HEK293 (cell line): ENCODE results near the gene PIAS2.

Experiments used
- CTCF ChIA-PET: fragments of 350-600 bp; formaldehyde crosslinking; extraction: SDS; loops from one replicate; lab custom pipeline; 2021; ENCODE audit warnings: antibody characterized with exemption; lab: Yijun Ruan, JAX
- POLR2A ChIA-PET: fragments of 300-600 bp; formaldehyde crosslinking; extraction: SDS; loops from one replicate; lab custom pipeline; 2020; ENCODE audit warnings: antibody characterized with exemption, inconsistent platforms; lab: Yijun Ruan, JAX
- H3K27ac ChIP-seq: fragments of 200-500 bp; sonication (Bioruptor generic); 2 replicates; pipeline ENCODE4 v1.5.1; 2014; ENCODE audit warnings: low read depth, low read length, control low read depth, inconsistent platforms; ENCODE audit errors: extremely low read depth
- H3K36me3 ChIP-seq, 2 experiments: fragments of 200-500 bp in 1 of 2; sonication (Bioruptor generic) in 1 of 2; 1 replicate in 1 of 2; 2 replicates in 1 of 2; pipeline ENCODE4 v1.5.1; 2014 to 2017; ENCODE audit warnings: inconsistent platforms in 2 of 2, low read length in 2 of 2; ENCODE audit not compliant: control insufficient read depth in 2 of 2, insufficient read depth in 1 of 2
- H3K4me1 ChIP-seq: fragments of 200-500 bp; sonication (Bioruptor generic); 2 replicates; pipeline ENCODE4 v1.5.1; 2014; ENCODE audit warnings: mild to moderate bottlenecking, low read length, inconsistent platforms; ENCODE audit not compliant: control insufficient read depth, insufficient read depth
- H3K4me3 ChIP-seq: 2 replicates; pipeline ENCODE4 v1.5.1; 2011; ENCODE audit warnings: low read depth, mild to moderate bottlenecking, control low read depth, low read length, moderate library complexity
- H3K9me3 ChIP-seq: fragments of 200-500 bp; sonication (Bioruptor generic); 2 replicates; pipeline ENCODE4 v1.5.1; 2014; ENCODE audit warnings: low read depth, low read length, inconsistent platforms; ENCODE audit not compliant: control insufficient read depth, insufficient read depth
- IKZF3 ChIP-seq: fragments of 450-650 bp; IDR thresholded peaks from 2 replicates; pipeline ENCODE4 v1.5.0; 2018; ENCODE audit warnings: missing biosample characterization, mild to moderate bottlenecking, missing genetic modification characterization, moderate library complexity
- PRDM1 ChIP-seq: fragments of 450-650 bp; formaldehyde crosslinking; IDR thresholded peaks from 2 replicates; pipeline ENCODE4; 2016; ENCODE audit warnings: missing biosample characterization, missing genetic modification characterization
- RBAK ChIP-seq: fragments of 450-650 bp; formaldehyde crosslinking; IDR thresholded peaks from 2 replicates; pipeline ENCODE4 v1.5.1; 2016; ENCODE audit warnings: missing biosample characterization, missing genetic modification characterization
- WT1 ChIP-seq: fragments of 450-650 bp; formaldehyde crosslinking; IDR thresholded peaks from 2 replicates; pipeline ENCODE4 v1.5.1; 2016; ENCODE audit warnings: missing biosample characterization, missing genetic modification characterization
- ZBTB11 ChIP-seq: fragments of 450-650 bp; formaldehyde crosslinking; conservative IDR thresholded peaks from 2 replicates; pipeline ENCODE4 v1.5.1; 2016; ENCODE audit warnings: low read depth, missing biosample characterization, missing genetic modification characterization
- ZBTB8A ChIP-seq: fragments of 450-650 bp; formaldehyde crosslinking; IDR thresholded peaks from 2 replicates; pipeline ENCODE4 v1.5.1; 2016; ENCODE audit warnings: missing biosample characterization, missing genetic modification characterization
- ZNF121 ChIP-seq: fragments of 450-650 bp; formaldehyde crosslinking; IDR thresholded peaks from 2 replicates; pipeline ENCODE4 v1.5.1; 2016; ENCODE audit warnings: missing biosample characterization, missing genetic modification characterization
- ZNF146 ChIP-seq: fragments of 450-650 bp; formaldehyde crosslinking; IDR thresholded peaks from 2 replicates; pipeline ENCODE4 v1.5.1; 2016; ENCODE audit warnings: missing biosample characterization, missing genetic modification characterization
- ZNF391 ChIP-seq: fragments of 450-650 bp; formaldehyde crosslinking; IDR thresholded peaks from 2 replicates; pipeline ENCODE4 v1.5.1; 2016; ENCODE audit warnings: low read depth, missing biosample characterization, missing genetic modification characterization, borderline replicate concordance
- ZNF426 ChIP-seq: fragments of 450-650 bp; formaldehyde crosslinking; IDR thresholded peaks from 2 replicates; pipeline ENCODE4 v1.5.1; 2017; ENCODE audit warnings: missing biosample characterization, missing genetic modification characterization, mild to moderate bottlenecking, inconsistent platforms, moderate library complexity
- ZNF518A ChIP-seq: fragments of 450-650 bp; formaldehyde crosslinking; conservative IDR thresholded peaks from 2 replicates; pipeline ENCODE4 v1.5.1; 2016; ENCODE audit warnings: low read depth, missing biosample characterization, missing genetic modification characterization
- ZNF555 ChIP-seq: fragments of 450-650 bp; formaldehyde crosslinking; conservative IDR thresholded peaks from 2 replicates; pipeline ENCODE4 v1.5.1; 2017; ENCODE audit warnings: missing biosample characterization, mild to moderate bottlenecking, missing genetic modification characterization, inconsistent platforms
- ZNF777 ChIP-seq: fragments of 450-650 bp; formaldehyde crosslinking; IDR thresholded peaks from 2 replicates; pipeline ENCODE4 v1.5.1; 2017; ENCODE audit warnings: missing biosample characterization, missing genetic modification characterization, borderline replicate concordance
- ZSCAN16 ChIP-seq: fragments of 450-650 bp; formaldehyde crosslinking; IDR thresholded peaks from 2 replicates; pipeline ENCODE4 v1.5.1; 2016; ENCODE audit warnings: missing biosample characterization, missing genetic modification characterization
- TF ChIP-seq, protein P1 (sequence below): fragments of 450-650 bp; formaldehyde crosslinking; IDR thresholded peaks from 2 replicates; pipeline ENCODE4 v1.5.1; 2017; ENCODE audit warnings: missing biosample characterization, mild to moderate bottlenecking, missing genetic modification characterization, moderate library complexity
- TF ChIP-seq, protein P2 (sequence below): fragments of 450-650 bp; formaldehyde crosslinking; IDR thresholded peaks from 2 replicates; pipeline ENCODE4 v1.5.1; 2016; ENCODE audit warnings: missing biosample characterization, missing genetic modification characterization, borderline replicate concordance

Gene PIAS2

DNA sequence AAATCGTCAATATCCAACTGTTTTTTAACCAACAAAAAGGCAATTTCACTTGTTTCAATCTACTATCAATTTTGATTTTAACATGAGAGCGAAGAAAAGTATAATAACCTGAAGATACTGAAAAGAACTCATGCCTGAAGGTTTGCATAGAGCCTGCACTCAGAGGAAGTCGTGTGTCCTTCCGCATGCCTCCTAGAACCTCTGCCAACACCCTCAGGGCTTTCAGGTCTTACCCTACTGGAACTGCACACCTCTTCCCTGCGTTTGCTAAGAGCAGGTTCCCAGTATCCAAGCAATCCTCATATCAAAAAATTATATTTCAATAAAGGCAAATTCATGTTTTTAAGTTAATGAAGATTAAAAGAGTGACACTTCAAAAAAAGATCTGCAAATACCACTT, 74.7 kb downstream of the PIAS2 start:
- CTCF ChIA-PET = no interaction called here
- POLR2A ChIA-PET = no interaction called here
- H3K36me3 ChIP-seq = peaks cover 0 to 17% of the 10 kb centered on the region in 2 experiments; a peak in 2 of 3 replicates
- no peaks in the 10 kb centered on the region for H3K9me3 ChIP-seq
- TF ChIP-seq IKZF3 (tag by site-specific recombination) (no peak), ZNF555 (tag by site-specific recombination) (no peak), ZNF121 (tag by site-specific recombination) (no peak), ZNF518A (tag by site-specific recombination) (no peak), ZNF777 (tag by site-specific recombination) (no peak), WT1 (tag by site-specific recombination) (no peak), ZSCAN16 (tag by site-specific recombination) (no peak), ZNF426 (tag by site-specific recombination) (no peak), ZNF146 (tag by site-specific recombination) (no peak), ZBTB11 (tag by site-specific recombination) (no peak), ZBTB8A (tag by site-specific recombination) (no peak), RBAK (tag by site-specific recombination) (no peak), ZNF391 (no peak)
- TF ChIP-seq, protein P1, sequence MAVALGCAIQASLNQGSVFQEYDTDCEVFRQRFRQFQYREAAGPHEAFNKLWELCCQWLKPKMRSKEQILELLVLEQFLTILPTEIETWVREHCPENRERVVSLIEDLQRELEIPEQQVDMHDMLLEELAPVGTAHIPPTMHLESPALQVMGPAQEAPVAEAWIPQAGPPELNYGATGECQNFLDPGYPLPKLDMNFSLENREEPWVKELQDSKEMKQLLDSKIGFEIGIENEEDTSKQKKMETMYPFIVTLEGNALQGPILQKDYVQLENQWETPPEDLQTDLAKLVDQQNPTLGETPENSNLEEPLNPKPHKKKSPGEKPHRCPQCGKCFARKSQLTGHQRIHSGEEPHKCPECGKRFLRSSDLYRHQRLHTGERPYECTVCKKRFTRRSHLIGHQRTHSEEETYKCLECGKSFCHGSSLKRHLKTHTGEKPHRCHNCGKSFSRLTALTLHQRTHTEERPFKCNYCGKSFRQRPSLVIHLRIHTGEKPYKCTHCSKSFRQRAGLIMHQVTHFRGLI (tag by site-specific recombination) = no peak
- no peak overlapping the region for H3K27ac ChIP-seq
- H3K4me1 ChIP-seq = no peaks in the 10 kb centered on the region
- H3K4me3 ChIP-seq = no peak overlapping the region

GRCh38 chr18:46833899-46834298, 83.4 kb downstream of the PIAS2 start:
- Histone ChIP-seq H3K36me3 (peaks cover 20 to 26% of the 10 kb centered on the region in 2 experiments), H3K4me1 (no peaks in the 10 kb centered on the region), H3K9me3 (no peaks in the 10 kb centered on the region), H3K27ac (no peak overlapping the region), H3K4me3 (no peak overlapping the region)
- TF ChIP-seq, protein P2, sequence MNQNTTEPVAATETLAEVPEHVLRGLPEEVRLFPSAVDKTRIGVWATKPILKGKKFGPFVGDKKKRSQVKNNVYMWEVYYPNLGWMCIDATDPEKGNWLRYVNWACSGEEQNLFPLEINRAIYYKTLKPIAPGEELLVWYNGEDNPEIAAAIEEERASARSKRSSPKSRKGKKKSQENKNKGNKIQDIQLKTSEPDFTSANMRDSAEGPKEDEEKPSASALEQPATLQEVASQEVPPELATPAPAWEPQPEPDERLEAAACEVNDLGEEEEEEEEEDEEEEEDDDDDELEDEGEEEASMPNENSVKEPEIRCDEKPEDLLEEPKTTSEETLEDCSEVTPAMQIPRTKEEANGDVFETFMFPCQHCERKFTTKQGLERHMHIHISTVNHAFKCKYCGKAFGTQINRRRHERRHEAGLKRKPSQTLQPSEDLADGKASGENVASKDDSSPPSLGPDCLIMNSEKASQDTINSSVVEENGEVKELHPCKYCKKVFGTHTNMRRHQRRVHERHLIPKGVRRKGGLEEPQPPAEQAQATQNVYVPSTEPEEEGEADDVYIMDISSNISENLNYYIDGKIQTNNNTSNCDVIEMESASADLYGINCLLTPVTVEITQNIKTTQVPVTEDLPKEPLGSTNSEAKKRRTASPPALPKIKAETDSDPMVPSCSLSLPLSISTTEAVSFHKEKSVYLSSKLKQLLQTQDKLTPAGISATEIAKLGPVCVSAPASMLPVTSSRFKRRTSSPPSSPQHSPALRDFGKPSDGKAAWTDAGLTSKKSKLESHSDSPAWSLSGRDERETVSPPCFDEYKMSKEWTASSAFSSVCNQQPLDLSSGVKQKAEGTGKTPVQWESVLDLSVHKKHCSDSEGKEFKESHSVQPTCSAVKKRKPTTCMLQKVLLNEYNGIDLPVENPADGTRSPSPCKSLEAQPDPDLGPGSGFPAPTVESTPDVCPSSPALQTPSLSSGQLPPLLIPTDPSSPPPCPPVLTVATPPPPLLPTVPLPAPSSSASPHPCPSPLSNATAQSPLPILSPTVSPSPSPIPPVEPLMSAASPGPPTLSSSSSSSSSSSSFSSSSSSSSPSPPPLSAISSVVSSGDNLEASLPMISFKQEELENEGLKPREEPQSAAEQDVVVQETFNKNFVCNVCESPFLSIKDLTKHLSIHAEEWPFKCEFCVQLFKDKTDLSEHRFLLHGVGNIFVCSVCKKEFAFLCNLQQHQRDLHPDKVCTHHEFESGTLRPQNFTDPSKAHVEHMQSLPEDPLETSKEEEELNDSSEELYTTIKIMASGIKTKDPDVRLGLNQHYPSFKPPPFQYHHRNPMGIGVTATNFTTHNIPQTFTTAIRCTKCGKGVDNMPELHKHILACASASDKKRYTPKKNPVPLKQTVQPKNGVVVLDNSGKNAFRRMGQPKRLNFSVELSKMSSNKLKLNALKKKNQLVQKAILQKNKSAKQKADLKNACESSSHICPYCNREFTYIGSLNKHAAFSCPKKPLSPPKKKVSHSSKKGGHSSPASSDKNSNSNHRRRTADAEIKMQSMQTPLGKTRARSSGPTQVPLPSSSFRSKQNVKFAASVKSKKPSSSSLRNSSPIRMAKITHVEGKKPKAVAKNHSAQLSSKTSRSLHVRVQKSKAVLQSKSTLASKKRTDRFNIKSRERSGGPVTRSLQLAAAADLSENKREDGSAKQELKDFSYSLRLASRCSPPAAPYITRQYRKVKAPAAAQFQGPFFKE (tag by site-specific recombination) = no peak
- peak; percentile 40; the same call in 1 of the 2 replicates for TF ChIP-seq PRDM1 (tag by site-specific recombination)
- ChIA-PET CTCF (no interaction called here), POLR2A (no interaction called here)
